SU-DHL-6 (cell line): ENCODE measurements around the gene CIB2.

Source experiments
- H2AFZ ChIP-seq: fragments of 200-600 bp; sonication (generic); 2 replicates; pipeline ENCODE4 v1.6.1; 2014; ENCODE audit warnings: low read depth, mild to moderate bottlenecking, moderate library complexity, mixed read lengths, antibody characterized with exemption, low read length; ENCODE audit not compliant: severe bottlenecking
- H3F3A ChIP-seq: fragments of 200-600 bp; shearing (Covaris generic); 2 replicates; pipeline ENCODE4 v1.6.0; 2016; ENCODE audit warnings: antibody characterized with exemption, mild to moderate bottlenecking; ENCODE audit not compliant: insufficient read depth
- H3K27ac ChIP-seq: fragments of 200-600 bp; sonication (generic); 2 replicates; pipeline ENCODE4 v1.5.1; 2016; ENCODE audit warnings: low read depth, mild to moderate bottlenecking, low read length, moderate library complexity, mixed read lengths
- H3K27me3 ChIP-seq: fragments of 200-600 bp; sonication (generic), shearing (Covaris generic); 2 replicates; pipeline ENCODE4 v1.6.0; 2014; ENCODE audit warnings: mild to moderate bottlenecking, low read length
- H3K36me3 ChIP-seq: fragments of 200-600 bp; sonication (generic); 2 replicates; pipeline ENCODE4 v1.6.1; 2014; ENCODE audit warnings: mild to moderate bottlenecking, low read length, mixed read lengths
- H3K4me2 ChIP-seq: fragments of 300-600, 200-600 bp; shearing (Covaris generic), sonication (generic); 2 replicates; pipeline ENCODE4 v1.6.0; 2014; ENCODE audit warnings: low read length, low read depth, mild to moderate bottlenecking; ENCODE audit not compliant: poor library complexity, severe bottlenecking
- H3K4me3 ChIP-seq: fragments of 200-600 bp; sonication (generic); 2 replicates; pipeline ENCODE4 v1.5.1; 2014; ENCODE audit warnings: antibody characterized with exemption, low read length, mild to moderate bottlenecking, mixed read lengths; ENCODE audit not compliant: insufficient read depth, poor library complexity, severe bottlenecking
- H3K79me2 ChIP-seq: fragments of 200-600 bp; sonication (generic); 2 replicates; pipeline ENCODE4 v1.6.1; 2014; ENCODE audit warnings: mild to moderate bottlenecking, low read length, moderate library complexity; ENCODE audit not compliant: insufficient read depth
- H3K9ac ChIP-seq: fragments of 200-600 bp; sonication (generic); 2 replicates; pipeline ENCODE4 v1.7.0; 2014; ENCODE audit warnings: mild to moderate bottlenecking, low read length
- H3K9me2 ChIP-seq: fragments of 200-600 bp; sonication (generic); replicated peaks from 2 replicates; pipeline ENCODE4 v1.6.1; 2014; ENCODE audit warnings: low read length; ENCODE audit not compliant: insufficient read depth
- H3K9me3 ChIP-seq: fragments of 200-600 bp; sonication (generic); 2 replicates; pipeline ENCODE4 v1.6.1; 2014; ENCODE audit warnings: low read length, mixed read lengths; ENCODE audit not compliant: insufficient read depth
- H4K20me1 ChIP-seq: fragments of 200-600 bp; sonication (generic); 2 replicates; pipeline ENCODE4 v1.6.1; 2014; ENCODE audit warnings: low read depth, mild to moderate bottlenecking, antibody characterized with exemption, low read length, moderate library complexity, mixed read lengths
- EZH2phosphoT487 ChIP-seq: fragments of 200-600 bp; sonication (generic), shearing (Covaris generic); conservative IDR thresholded peaks from 2 replicates; pipeline ENCODE4 v1.6.1; 2018; ENCODE audit warnings: mild to moderate bottlenecking, antibody characterized with exemption, low read length, moderate library complexity, mixed read lengths
- TF ChIP-seq, protein P1 (sequence below): fragments of 200-600 bp; sonication (generic); IDR thresholded peaks from one replicate; pipeline ENCODE4 v1.5.1; 2017; ENCODE audit warnings: antibody characterized with exemption, mild to moderate bottlenecking, low read length, moderate library complexity; ENCODE audit not compliant: insufficient read depth, poor library complexity, severe bottlenecking

The CIB2 gene

DNA sequence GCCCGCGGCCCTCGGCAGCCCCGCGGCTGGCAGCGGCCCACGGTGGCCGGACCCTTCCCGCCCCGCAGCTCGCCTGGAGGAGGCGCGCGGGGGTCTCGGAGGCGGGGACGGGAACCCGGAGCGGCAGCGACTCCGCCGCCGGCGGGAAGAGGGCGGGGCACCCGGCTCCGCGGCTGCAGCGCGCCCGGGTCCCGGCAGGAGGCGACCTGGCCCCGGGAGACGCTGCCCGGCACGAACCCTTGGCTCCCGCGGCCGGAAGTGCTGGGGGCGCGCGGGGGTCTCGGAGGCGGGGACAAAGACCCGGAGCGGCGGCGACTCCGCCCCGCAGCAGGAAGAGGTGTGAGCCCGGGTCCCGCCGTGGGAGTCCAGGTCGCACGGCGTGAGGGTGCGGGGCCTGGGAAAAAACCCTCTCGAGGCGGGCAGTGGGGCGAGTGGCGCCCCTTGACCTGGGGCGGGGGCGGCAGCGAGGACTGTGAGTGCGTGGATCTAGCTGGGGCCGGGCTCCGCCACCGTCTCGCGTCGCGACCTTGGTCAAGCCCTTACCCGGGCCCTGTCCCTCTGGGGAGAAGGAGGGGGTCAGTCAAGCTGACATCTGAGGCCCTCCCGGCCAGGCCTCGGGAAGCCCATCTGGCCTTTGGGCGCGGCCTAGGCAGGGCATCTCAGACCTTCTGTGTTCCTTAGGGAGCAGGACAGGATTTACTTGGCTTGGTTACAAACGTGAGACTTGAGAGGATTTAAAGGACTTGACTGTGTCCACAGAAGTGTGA lies at the start of gene CIB2:
Gene CIB2 (minus strand): TSS at position 151 of the 767 bp plus-strand sequence. CDS start 230 bp downstream, outside the sequence.
- Histone ChIP-seq H3K9me2 (no peaks in the 10 kb centered on the region), H2AFZ (peak within 1 kb of the TSS; percentile 90), H4K20me1 (no peaks in the 10 kb centered on the region), H3K4me3 (peak within 1 kb of the TSS; percentile 84), H3K9ac (peak within 1 kb of the TSS; percentile 96), H3K27ac (no peak within 1 kb of the TSS), H3K4me2 (peak within 1 kb of the TSS; percentile 68), H3K36me3 (no peaks in the 10 kb centered on the region), H3K9me3 (no peaks in the 10 kb centered on the region), H3F3A (0 out of 2 replicates have a peak, but pooled peaks cover 6% of the 10 kb centered on the region), H3K27me3 (no peaks in the 10 kb centered on the region), H3K79me2 (no peaks in the 10 kb centered on the region)
- TF ChIP-seq, protein P1, sequence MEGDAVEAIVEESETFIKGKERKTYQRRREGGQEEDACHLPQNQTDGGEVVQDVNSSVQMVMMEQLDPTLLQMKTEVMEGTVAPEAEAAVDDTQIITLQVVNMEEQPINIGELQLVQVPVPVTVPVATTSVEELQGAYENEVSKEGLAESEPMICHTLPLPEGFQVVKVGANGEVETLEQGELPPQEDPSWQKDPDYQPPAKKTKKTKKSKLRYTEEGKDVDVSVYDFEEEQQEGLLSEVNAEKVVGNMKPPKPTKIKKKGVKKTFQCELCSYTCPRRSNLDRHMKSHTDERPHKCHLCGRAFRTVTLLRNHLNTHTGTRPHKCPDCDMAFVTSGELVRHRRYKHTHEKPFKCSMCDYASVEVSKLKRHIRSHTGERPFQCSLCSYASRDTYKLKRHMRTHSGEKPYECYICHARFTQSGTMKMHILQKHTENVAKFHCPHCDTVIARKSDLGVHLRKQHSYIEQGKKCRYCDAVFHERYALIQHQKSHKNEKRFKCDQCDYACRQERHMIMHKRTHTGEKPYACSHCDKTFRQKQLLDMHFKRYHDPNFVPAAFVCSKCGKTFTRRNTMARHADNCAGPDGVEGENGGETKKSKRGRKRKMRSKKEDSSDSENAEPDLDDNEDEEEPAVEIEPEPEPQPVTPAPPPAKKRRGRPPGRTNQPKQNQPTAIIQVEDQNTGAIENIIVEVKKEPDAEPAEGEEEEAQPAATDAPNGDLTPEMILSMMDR, result peak; percentile 40
- TF ChIP-seq EZH2phosphoT487, result no peak

DNA sequence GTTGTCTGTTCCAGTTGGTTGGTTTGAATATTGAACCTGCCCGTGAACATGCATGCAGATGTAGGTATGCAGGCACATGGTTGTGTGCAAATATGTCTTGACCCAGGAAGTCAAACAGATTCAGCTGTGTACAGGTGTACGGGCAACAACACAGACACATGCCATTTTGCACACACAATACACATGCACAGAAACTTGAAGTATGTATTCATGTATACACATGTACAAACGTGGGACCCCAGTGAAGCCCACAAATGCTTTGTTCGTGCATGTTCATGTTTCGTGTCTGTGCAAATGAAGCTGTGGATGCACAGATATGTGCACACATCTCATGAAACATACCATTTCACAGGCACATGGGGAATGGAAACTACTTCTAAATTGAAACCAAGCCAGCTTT lies 48.7 kb upstream of the CIB2 start:
- no peak overlapping the region for H3K4me2 ChIP-seq
- H3K9me3 ChIP-seq, result no peaks in the 10 kb centered on the region
- H3K9ac ChIP-seq, result no peak overlapping the region
- no peaks in the 10 kb centered on the region for H3K27me3 ChIP-seq
- no peaks in the 10 kb centered on the region for H3K79me2 ChIP-seq
- H3K36me3 ChIP-seq, result no peaks in the 10 kb centered on the region
- no peak overlapping the region for H2AFZ ChIP-seq
- no peaks in the 10 kb centered on the region for H4K20me1 ChIP-seq
- no peak overlapping the region for H3K27ac ChIP-seq
- no peak overlapping the region for H3K4me3 ChIP-seq
- no peaks in the 10 kb centered on the region for H3F3A ChIP-seq
- H3K9me2 ChIP-seq, result no peaks in the 10 kb centered on the region
- TF ChIP-seq, protein P1, result no peak

DNA sequence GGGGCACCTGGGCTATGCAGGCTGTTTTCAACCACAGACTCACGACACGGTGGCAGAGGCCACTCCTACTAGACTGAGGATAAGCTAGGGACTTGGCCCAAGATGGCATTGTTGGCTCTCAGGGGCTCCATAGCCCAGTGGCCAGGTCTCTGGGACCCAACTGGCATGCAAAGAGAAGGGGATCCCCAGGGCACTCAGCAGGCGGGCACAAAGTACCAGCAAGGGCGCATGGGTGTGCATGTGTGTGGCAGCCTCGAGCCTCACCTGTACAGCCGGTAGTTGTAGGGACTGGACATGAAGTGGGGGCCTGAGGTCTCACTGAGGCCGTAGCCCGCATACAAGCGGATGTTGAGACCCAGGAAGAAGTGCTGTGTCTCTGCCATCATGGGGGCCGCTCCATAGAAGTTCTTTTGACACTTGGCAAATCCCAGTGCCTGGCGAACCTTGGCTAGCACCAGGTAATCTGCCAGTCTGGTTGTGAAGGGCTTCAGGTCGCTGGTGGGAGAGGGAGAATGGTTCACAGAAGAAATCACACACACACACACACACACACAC lies 48.1 kb upstream of the CIB2 start:
- Histone ChIP-seq H3K36me3 (no peaks in the 10 kb centered on the region), H3K27ac (no peak overlapping the region), H3K4me3 (no peak overlapping the region), H3K9ac (no peak overlapping the region), H3K9me2 (no peaks in the 10 kb centered on the region), H2AFZ (no peak overlapping the region), H3F3A (no peaks in the 10 kb centered on the region), H3K27me3 (no peaks in the 10 kb centered on the region), H3K4me2 (no peak overlapping the region), H3K9me3 (no peaks in the 10 kb centered on the region), H4K20me1 (no peaks in the 10 kb centered on the region), H3K79me2 (no peaks in the 10 kb centered on the region)
- TF ChIP-seq EZH2phosphoT487, result no peak

DNA sequence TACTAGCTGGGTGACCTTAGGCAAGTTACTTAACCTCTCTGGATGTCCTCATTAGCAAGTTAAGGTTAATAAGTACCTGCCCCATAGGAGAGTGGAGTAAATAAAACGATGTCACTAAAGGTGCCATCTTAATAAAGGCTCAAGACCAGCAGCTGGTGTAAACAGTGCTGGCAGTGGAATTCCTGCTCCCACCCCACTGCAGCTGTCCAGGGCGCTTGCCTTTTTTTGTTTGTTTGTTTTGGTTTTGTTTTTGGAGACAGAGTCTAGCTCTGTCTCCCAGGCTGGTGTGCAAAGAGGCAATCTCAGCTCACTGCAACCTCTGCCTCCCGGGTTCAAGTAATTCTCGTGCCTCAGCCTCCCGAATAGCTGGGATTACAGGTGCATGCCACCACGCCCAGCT lies 46.8 kb upstream of the CIB2 start:
- H3K36me3 ChIP-seq, result no peaks in the 10 kb centered on the region
- no peaks in the 10 kb centered on the region for H3K27me3 ChIP-seq
- TF ChIP-seq EZH2phosphoT487, result no peak
- TF ChIP-seq, protein P1, result no peak
- no peak overlapping the region for H2AFZ ChIP-seq
- H3K4me2 ChIP-seq, result no peak overlapping the region
- no peak overlapping the region for H3K9ac ChIP-seq
- H3F3A ChIP-seq, result no peaks in the 10 kb centered on the region
- no peaks in the 10 kb centered on the region for H4K20me1 ChIP-seq
- H3K79me2 ChIP-seq, result no peaks in the 10 kb centered on the region
- no peak overlapping the region for H3K4me3 ChIP-seq
- no peak overlapping the region for H3K27ac ChIP-seq
- H3K9me2 ChIP-seq, result no peaks in the 10 kb centered on the region
- H3K9me3 ChIP-seq, result no peaks in the 10 kb centered on the region
